HUES48 (cell line): ENCODE results near the gene RRM1.

Source experiments
- H3K27ac ChIP-seq: one replicate; pipeline ENCODE4 v1.7.0; 2013; ENCODE audit warnings: low read depth, low read length, inconsistent platforms
- H3K27me3 ChIP-seq: 2 replicates; pipeline ENCODE4 v1.6.1; 2013; ENCODE audit warnings: mild to moderate bottlenecking, low read length; ENCODE audit not compliant: control insufficient read depth, insufficient read depth
- H3K36me3 ChIP-seq: 2 replicates; pipeline ENCODE4 v1.6.1; 2013; ENCODE audit warnings: low read length; ENCODE audit not compliant: control insufficient read depth, insufficient read depth
- H3K4me1 ChIP-seq: 2 replicates; pipeline ENCODE4 v1.6.1; 2013; ENCODE audit warnings: mild to moderate bottlenecking, low read length; ENCODE audit not compliant: control insufficient read depth, insufficient read depth
- H3K4me3 ChIP-seq: 2 replicates; pipeline ENCODE4 v1.5.1; 2013; ENCODE audit warnings: mild to moderate bottlenecking, low read depth, low read length
- H3K9ac ChIP-seq: 2 replicates; pipeline ENCODE4 v1.6.1; 2013; ENCODE audit warnings: mild to moderate bottlenecking, low read depth, low read length, moderate library complexity
- H3K9me3 ChIP-seq: 2 replicates; pipeline ENCODE4 v1.6.1; 2013; ENCODE audit warnings: low read length; ENCODE audit not compliant: control insufficient read depth, insufficient read depth

Gene RRM1

DNA sequence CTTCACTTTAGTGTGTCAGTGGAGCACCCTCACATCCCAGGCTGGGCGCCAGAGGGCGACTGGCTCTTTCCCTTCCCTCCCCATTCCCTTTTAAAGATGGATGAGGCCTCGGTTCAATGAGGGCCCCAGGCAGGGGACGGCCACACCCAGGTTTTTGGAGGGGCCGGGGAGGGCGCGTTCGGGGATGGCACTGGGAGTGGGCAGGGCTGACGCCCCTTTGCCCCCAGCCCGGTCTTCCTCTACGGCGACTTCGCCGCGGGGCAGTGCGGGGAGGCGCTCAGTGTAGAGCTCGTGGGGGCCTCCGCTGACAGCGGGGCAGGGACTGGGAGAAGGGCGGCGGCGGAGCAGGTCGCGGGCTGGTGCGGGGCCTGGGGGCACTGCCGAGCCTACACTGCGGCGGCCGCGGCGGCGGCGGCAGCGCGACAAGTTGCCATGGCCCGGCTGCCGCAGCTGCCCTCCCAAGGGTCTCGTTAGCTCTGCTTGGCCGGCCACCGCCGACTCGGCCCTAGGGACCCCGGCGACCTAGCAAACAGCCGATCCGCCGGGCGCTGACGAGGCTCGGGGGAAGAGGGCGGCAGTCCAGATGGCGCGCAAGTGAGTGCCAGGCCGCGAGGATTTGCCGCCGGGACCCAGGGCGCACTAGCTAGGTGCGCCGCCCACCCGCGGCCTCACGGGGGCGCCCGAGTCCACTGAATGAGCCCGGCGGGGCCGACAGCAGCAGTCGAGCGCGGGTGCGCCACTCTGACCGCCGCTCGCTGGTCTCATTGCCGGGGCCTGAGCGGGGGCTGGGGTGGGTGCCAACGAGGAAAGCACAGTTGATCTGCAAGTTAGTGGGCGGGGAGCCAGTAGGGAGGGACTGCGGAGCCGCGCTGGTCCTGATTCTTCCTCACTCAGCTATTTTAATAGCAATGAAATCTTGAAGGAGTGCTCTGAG is 92.7 kb downstream of the RRM1 start:
- H3K4me3 ChIP-seq, result peak overlapping the region; percentile 86
- 0 out of 2 replicates have a peak, but pooled peaks cover 5% of the 10 kb centered on the region for H3K4me1 ChIP-seq
- H3K27ac ChIP-seq, result no peak overlapping the region
- no peaks in the 10 kb centered on the region for H3K9me3 ChIP-seq
- H3K36me3 ChIP-seq, result no peaks in the 10 kb centered on the region
- peaks cover 8% of the 10 kb centered on the region for H3K27me3 ChIP-seq
- peak overlapping the region; percentile 77; the same call in 1 of the 2 replicates for H3K9ac ChIP-seq
